GM23338 (cell line): Measurements from ENCODE around the gene NR1D1. TPM values are rescaled to one million over a fixed set of nuclear protein-coding genes. Genes with fewer than 3 reads are reported as not detected.

ENCODE experiments used
- ATAC-seq: fragments of 200-7000 bp; cut with Tn5 transposase; 3 replicates; pipeline ENCODE4 v1.9.1; 2020
- DNase-seq: peaks from one replicate; pipeline ENCODE4 v3.0.0-alpha.2; 2015; ENCODE audit warnings: low spot score
- H2AFZ ChIP-seq: fragments of 200-600 bp; sonication (generic); 2 replicates; pipeline ENCODE4 v1.8.0; 2016; ENCODE audit warnings: antibody characterized with exemption, mild to moderate bottlenecking, moderate library complexity
- H3F3A ChIP-seq: fragments of 200-600 bp; sonication (generic); replicated peaks from 2 replicates; pipeline ENCODE4 v1.8.0; 2017; ENCODE audit warnings: antibody characterized with exemption, mixed run types, low read depth
- H3K27ac ChIP-seq: fragments of 200-600 bp; sonication (generic); 2 replicates; pipeline ENCODE4 v1.6.1; 2016; ENCODE audit warnings: low read depth
- H3K27me3 ChIP-seq: fragments of 200-600 bp; sonication (generic); 2 replicates; pipeline ENCODE4 v1.8.0; 2016; ENCODE audit warnings: mild to moderate bottlenecking, mixed run types, moderate library complexity; ENCODE audit not compliant: insufficient read depth
- H3K36me3 ChIP-seq: fragments of 200-600 bp; sonication (generic); 2 replicates; pipeline ENCODE4 v1.8.0; 2016; ENCODE audit warnings: mild to moderate bottlenecking; ENCODE audit not compliant: insufficient read depth
- H3K4me1 ChIP-seq: fragments of 200-600 bp; sonication (generic); 2 replicates; pipeline ENCODE4 v1.8.0; 2016; ENCODE audit warnings: mild to moderate bottlenecking, moderate library complexity; ENCODE audit not compliant: insufficient read depth
- H3K4me2 ChIP-seq: fragments of 200-600 bp; sonication (generic); 2 replicates; pipeline ENCODE4 v1.7.1; 2017; ENCODE audit warnings: mixed run types
- H3K4me3 ChIP-seq: fragments of 200-600 bp; sonication (generic); 2 replicates; pipeline ENCODE4 v1.6.1; 2016; ENCODE audit warnings: mixed run types
- H3K79me2 ChIP-seq: fragments of 200-600 bp; sonication (generic); replicated peaks from 2 replicates; pipeline ENCODE4 v1.8.0; 2017; ENCODE audit warnings: mild to moderate bottlenecking; ENCODE audit not compliant: insufficient read depth
- H3K9me2 ChIP-seq: fragments of 200-600 bp; sonication (generic); 2 replicates; pipeline ENCODE4 v1.8.0; 2017; ENCODE audit not compliant: insufficient read depth
- H4K20me1 ChIP-seq: fragments of 200-600 bp; sonication (generic); replicated peaks from 2 replicates; pipeline ENCODE4 v1.8.0; 2017; ENCODE audit warnings: mild to moderate bottlenecking; ENCODE audit not compliant: insufficient read depth
- H3K27ac Mint-ChIP-seq: 2 replicates; pipeline ENCODE4 v1.8.0; 2020; ENCODE audit warnings: inconsistent platforms, mild to moderate bottlenecking, moderate library complexity, mixed read lengths
- H3K27me3 Mint-ChIP-seq: 3 replicates; pipeline ENCODE4 v1.8.0; 2022; ENCODE audit warnings: low read depth, mild to moderate bottlenecking, moderate library complexity, mixed read lengths, inconsistent platforms; ENCODE audit not compliant: insufficient read depth, poor library complexity
- H3K36me3 Mint-ChIP-seq: 3 replicates; pipeline ENCODE4 v1.8.0; 2021; ENCODE audit warnings: low read depth, mild to moderate bottlenecking, inconsistent platforms, moderate library complexity, mixed read lengths
- H3K4me1 Mint-ChIP-seq: 3 replicates; pipeline ENCODE4 v1.8.0; 2020; ENCODE audit warnings: mild to moderate bottlenecking, inconsistent platforms, mixed read lengths
- H3K4me3 Mint-ChIP-seq: 3 replicates; pipeline ENCODE4 v1.8.0; 2021; ENCODE audit warnings: moderate library complexity, mild to moderate bottlenecking, inconsistent platforms, mixed read lengths
- H3K9me3 Mint-ChIP-seq: 3 replicates; pipeline ENCODE4 v1.8.0; 2020; ENCODE audit warnings: moderate library complexity, mild to moderate bottlenecking, inconsistent platforms, mixed read lengths
- CTCF ChIP-seq, 2 experiments: fragments of 200-600 bp in 1 of 2; sonication (generic) in 1 of 2; conservative IDR thresholded peaks; 2 replicates each; pipeline versions ENCODE4 v1.5.1 to v1.6.1; 2016 to 2017; ENCODE audit warnings: antibody characterized with exemption in 2 of 2, low read depth in 2 of 2, mild to moderate bottlenecking in 2 of 2, moderate library complexity in 1 of 2
- EZH2phosphoT487 ChIP-seq: fragments of 200-600 bp; sonication (generic); IDR thresholded peaks from one replicate; pipeline ENCODE4 v1.8.1; 2018; ENCODE audit warnings: antibody characterized with exemption; ENCODE audit not compliant: unreplicated experiment
- NANOG ChIP-seq: IDR thresholded peaks from 2 replicates; pipeline ENCODE4 v1.6.1; 2016; ENCODE audit warnings: antibody characterized with exemption, borderline replicate concordance
- POLR2AphosphoS5 ChIP-seq: IDR thresholded peaks from 2 replicates; pipeline ENCODE4 v1.6.1; 2016; ENCODE audit warnings: antibody characterized with exemption, low read depth
- STAT1 ChIP-seq: IDR thresholded peaks from one replicate; pipeline ENCODE4 v1.6.1; 2016; ENCODE audit warnings: antibody characterized with exemption; ENCODE audit not compliant: unreplicated experiment
- ZNF114 ChIP-seq: fragments of 250-450 bp; sonication (Bioruptor Pico); IDR thresholded peaks from 2 replicates; pipeline ENCODE4 v1.5.0; 2020; ENCODE audit warnings: mild to moderate bottlenecking, moderate library complexity
- ZNF331 ChIP-seq: fragments of 250-450 bp; sonication (Bioruptor Pico); IDR thresholded peaks from 2 replicates; pipeline ENCODE4 v1.5.0; 2020; ENCODE audit warnings: low read depth, mild to moderate bottlenecking, moderate library complexity
- polyA plus RNA-seq: library from polyadenylated mRNA; unstranded; fragments of >200 nt; fragmentation: Nextera tagmentation; extraction: Ambion mirVana; gene quantifications from 2 replicates; pipeline ENCODE4 v1.2.1, GENCODE V29; 2016
- total RNA-seq: library from RNA; depleted of rRNA; stranded (reverse); fragments of >200 nt; shearing (Covaris generic); gene quantifications from 2 replicates; pipeline ENCODE4 v1.2.3, GENCODE V29; 2014
- TF ChIP-seq, protein P1 (sequence below): IDR thresholded peaks from one replicate; pipeline ENCODE4 v1.6.1; 2018; ENCODE audit warnings: antibody characterized with exemption; ENCODE audit not compliant: unreplicated experiment

NR1D1 gene
- total and polyA plus RNA-seq, 2 experiments from 2014 or later, result 3.3 to 4.2 TPM

GRCh38 chr17:40110026-40110845 is 9.8 kb upstream of the NR1D1 start (continued):
- TF ChIP-seq, protein P1, sequence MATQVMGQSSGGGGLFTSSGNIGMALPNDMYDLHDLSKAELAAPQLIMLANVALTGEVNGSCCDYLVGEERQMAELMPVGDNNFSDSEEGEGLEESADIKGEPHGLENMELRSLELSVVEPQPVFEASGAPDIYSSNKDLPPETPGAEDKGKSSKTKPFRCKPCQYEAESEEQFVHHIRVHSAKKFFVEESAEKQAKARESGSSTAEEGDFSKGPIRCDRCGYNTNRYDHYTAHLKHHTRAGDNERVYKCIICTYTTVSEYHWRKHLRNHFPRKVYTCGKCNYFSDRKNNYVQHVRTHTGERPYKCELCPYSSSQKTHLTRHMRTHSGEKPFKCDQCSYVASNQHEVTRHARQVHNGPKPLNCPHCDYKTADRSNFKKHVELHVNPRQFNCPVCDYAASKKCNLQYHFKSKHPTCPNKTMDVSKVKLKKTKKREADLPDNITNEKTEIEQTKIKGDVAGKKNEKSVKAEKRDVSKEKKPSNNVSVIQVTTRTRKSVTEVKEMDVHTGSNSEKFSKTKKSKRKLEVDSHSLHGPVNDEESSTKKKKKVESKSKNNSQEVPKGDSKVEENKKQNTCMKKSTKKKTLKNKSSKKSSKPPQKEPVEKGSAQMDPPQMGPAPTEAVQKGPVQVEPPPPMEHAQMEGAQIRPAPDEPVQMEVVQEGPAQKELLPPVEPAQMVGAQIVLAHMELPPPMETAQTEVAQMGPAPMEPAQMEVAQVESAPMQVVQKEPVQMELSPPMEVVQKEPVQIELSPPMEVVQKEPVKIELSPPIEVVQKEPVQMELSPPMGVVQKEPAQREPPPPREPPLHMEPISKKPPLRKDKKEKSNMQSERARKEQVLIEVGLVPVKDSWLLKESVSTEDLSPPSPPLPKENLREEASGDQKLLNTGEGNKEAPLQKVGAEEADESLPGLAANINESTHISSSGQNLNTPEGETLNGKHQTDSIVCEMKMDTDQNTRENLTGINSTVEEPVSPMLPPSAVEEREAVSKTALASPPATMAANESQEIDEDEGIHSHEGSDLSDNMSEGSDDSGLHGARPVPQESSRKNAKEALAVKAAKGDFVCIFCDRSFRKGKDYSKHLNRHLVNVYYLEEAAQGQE, result no peak
- TF ChIP-seq NANOG (no peak), ZNF331 (no peak), STAT1 (no peak), POLR2AphosphoS5 (0 out of 2 replicates have a peak, but pooled peaks have one; percentile 19), EZH2phosphoT487 (no peak), ZNF114 (CRISPR knock-in tag) (no peak)

- H3K4me1 ChIP-seq, result peaks cover 76% of the 10 kb centered on the region
- peaks cover 33% of the 10 kb centered on the region for H3K27me3 ChIP-seq
- Mint-ChIP-seq H3K27me3 (peaks cover 40% of the 10 kb centered on the region), H3K27ac (peak overlapping the region; percentile 68; the same call in 1 of the 2 replicates), H3K36me3 (no peaks in the 10 kb centered on the region), H3K4me1 (peaks cover 87% of the 10 kb centered on the region), H3K4me3 (no peak overlapping the region; the same call in 2 of the 3 replicates), H3K9me3 (no peaks in the 10 kb centered on the region)
- no peak overlapping the region for H2AFZ ChIP-seq
- no peaks in the 10 kb centered on the region for H3K79me2 ChIP-seq
- H3K36me3 ChIP-seq, result no peaks in the 10 kb centered on the region
- H3K27ac ChIP-seq, result peak overlapping the region; percentile 51; the same call in 1 of the 2 replicates
- no peak for ATAC-seq
- TF ChIP-seq CTCF (conservative IDR thresholded peaks at IDR 0.05; ENCODE audit: low read depth in 2 of 2), result peak; percentile 34 to 44; a peak in 3 of 4 replicates
- TF ChIP-seq POLR2AphosphoS5, result no peak
- no peak for DNase-seq
- peak overlapping the region; percentile 55; the same call in 1 of the 2 replicates for H3K4me2 ChIP-seq
- H3F3A ChIP-seq, result peaks cover 6% of the 10 kb centered on the region; the same call in 1 of the 2 replicates
- peaks cover 7% of the 10 kb centered on the region; the same call in 1 of the 2 replicates for H3K9me2 ChIP-seq
- H3K4me3 ChIP-seq, result no peak overlapping the region
- H4K20me1 ChIP-seq, result no peaks in the 10 kb centered on the region
These were observed 8.8 kb upstream of the NR1D1 start for GRCh38 chr17:40108970-40109824.
